H1 (cell line): ENCODE data around the gene SMIM8. TPM values are rescaled to one million over a fixed set of nuclear protein-coding genes. Genes with fewer than 3 reads are reported as not detected.

ENCODE experiments used
- BCL11A ChIP-seq, 2 experiments: IDR thresholded peaks; one replicate each; pipeline ENCODE4 v1.6.1; 2011; ENCODE audit warnings: low read depth in 2 of 2, low read length in 2 of 2, mild to moderate bottlenecking in 2 of 2
- CHD2 ChIP-seq: IDR thresholded peaks from 2 replicates; pipeline ENCODE4 v1.6.1; 2012; ENCODE audit warnings: low read length, improper control_type of control experiment
- CREB1 ChIP-seq: IDR thresholded peaks from 2 replicates; pipeline ENCODE4 v1.6.1; 2012; ENCODE audit warnings: inconsistent platforms
- E2F6 ChIP-seq: IDR thresholded peaks from 2 replicates; pipeline ENCODE4 v1.6.1; 2012; ENCODE audit warnings: inconsistent platforms
- EP300 ChIP-seq, 2 experiments: IDR thresholded peaks; 1 replicate in 1 of 2; 2 replicates in 1 of 2; pipeline ENCODE4 v1.6.1; 2011 to 2012; ENCODE audit warnings: low read depth in 2 of 2, low read length in 2 of 2, mild to moderate bottlenecking in 2 of 2, borderline replicate concordance in 1 of 2, inconsistent platforms in 1 of 2, moderate library complexity in 1 of 2
- FOSL1 ChIP-seq: IDR thresholded peaks from 2 replicates; pipeline ENCODE4 v1.6.1; 2011; ENCODE audit warnings: mild to moderate bottlenecking, low read depth, low read length, moderate library complexity; ENCODE audit not compliant: insufficient read depth
- JUND ChIP-seq: IDR thresholded peaks from 2 replicates; pipeline ENCODE4 v1.6.1; 2011; ENCODE audit warnings: mild to moderate bottlenecking, improper control_type of control experiment, low read length
- POLR2A ChIP-seq, 2 experiments: IDR thresholded peaks; 1 replicate in 1 of 2; 2 replicates in 1 of 2; pipeline ENCODE4 v1.6.1; 2011; ENCODE audit warnings: low read depth in 2 of 2, low read length in 2 of 2, mild to moderate bottlenecking in 2 of 2; ENCODE audit errors: control extremely low read depth in 1 of 2
- RBBP5 ChIP-seq: IDR thresholded peaks from 2 replicates; pipeline ENCODE4 v1.7.1; 2012; ENCODE audit warnings: low read depth, mild to moderate bottlenecking, inconsistent platforms, low read length, moderate library complexity, borderline replicate concordance
- RFX5 ChIP-seq: IDR thresholded peaks from 2 replicates; pipeline ENCODE4 v1.6.1; 2011; ENCODE audit warnings: low read depth, low read length, improper control_type of control experiment, borderline replicate concordance
- RNF2 ChIP-seq: fragments of 200-900, 300-1000 bp; sonication (generic); IDR thresholded peaks from 2 replicates; pipeline ENCODE4 v1.7.1; 2016; ENCODE audit warnings: borderline replicate concordance, low read depth, mild to moderate bottlenecking, antibody characterized with exemption, low read length; ENCODE audit not compliant: poor library complexity, severe bottlenecking; ENCODE audit errors: missing control alignments
- SAP30 ChIP-seq: fragments of 300-600 bp; sonication (generic); IDR thresholded peaks from 2 replicates; pipeline ENCODE4 v1.7.1; 2012; ENCODE audit warnings: low read length, moderate library complexity, mild to moderate bottlenecking, inconsistent platforms; ENCODE audit not compliant: insufficient read depth, insufficient replicate concordance
- SIX5 ChIP-seq: IDR thresholded peaks from 2 replicates; pipeline ENCODE4 v1.6.1; 2011; ENCODE audit warnings: mild to moderate bottlenecking, low read depth, low read length
- TBP ChIP-seq: IDR thresholded peaks from 2 replicates; pipeline ENCODE4 v1.6.1; 2011; ENCODE audit warnings: low read depth, low read length, improper control_type of control experiment
- polyA plus RNA-seq, 7 experiments: library from polyadenylated mRNA; depleted of rRNA in 3 of 7; stranded (reverse) in 5 of 7; unstranded in 2 of 7; fragments of >200 nt in 5 of 7; fragments of 200-250 nt in 2 of 7; gene quantifications; 1 replicate in 5 of 7; 2 replicates in 1 of 7; 4 replicates in 1 of 7; pipeline versions ENCODE4 v1.2.1 to v1.2.3, GENCODE V29; 2011 to 2013; ENCODE audit warnings: missing spikeins in 2 of 7, mixed read lengths in 2 of 7
- total RNA-seq: library from RNA; stranded (reverse); fragmentation: NEBNext Ultra II Directional; extraction: Animal tissue kit (Norgen Biotek cat#: 25700); gene quantifications from 2 replicates; pipeline ENCODE4 v1.2.1, GENCODE V29; 2021

SMIM8 gene
- total and polyA plus RNA-seq, 2 of the 8 experiments (the other 6 are each of a cell fraction or from before 2014, with no cell fraction given), result 3.0 to 10.7 TPM

GRCh38 chr6:87322304-87323212, at the start of gene SMIM8 (continued):
- TF ChIP-seq BCL11A (IDR thresholded peaks at IDR 0.05; ENCODE audit: low read depth in 2 of 2, low read length in 2 of 2) (no peak), TBP (peak; percentile 84), RBBP5 (0 out of 2 replicates have a peak, but pooled peaks have one; percentile 63), CREB1 (no peak), EP300 (IDR thresholded peaks at IDR 0.05; ENCODE audit: borderline replicate concordance in 1 of 2, low read depth in 2 of 2, low read length in 2 of 2) (peak in 1 of 2 experiments; percentile 57; a peak in 1 of 3 replicates), POLR2A (IDR thresholded peaks at IDR 0.05; ENCODE audit: control extremely low read depth in 1 of 2, low read depth in 2 of 2, low read length in 2 of 2) (peak; percentile 87 to 97), E2F6 (no peak), SAP30 (no peak), RFX5 (no peak), CHD2 (no peak), FOSL1 (0 out of 2 replicates have a peak, but pooled peaks have one; percentile 30), JUND (peak; percentile 48; the same call in 1 of the 2 replicates), RNF2 (no peak), SIX5 (no peak)
